Esophagus squamous epithelium (tissue), 5 donors: ENCODE results near the gene EPC1. TPM values are rescaled to one million over a fixed set of nuclear protein-coding genes. Genes with fewer than 3 reads are reported as not detected.
"Not testable (repeated sequence)": the region's sequence is repeated elsewhere in the genome, so short reads cannot be mapped to it uniquely, and the experiment has no call there.

Source experiments
- DNase-seq: peaks from one replicate; lab custom pipeline; 2025; lab: John Stamatoyannopoulos, UW
- H3K27ac ChIP-seq, 4 donors: fragments of 200-600 bp; sonication (generic); one replicate each; pipeline ENCODE4 v1.5.1; 2016 to 2019; ENCODE audit warnings: mild to moderate bottlenecking in 1 of 4
- H3K27me3 ChIP-seq, 4 donors: fragments of 200-600 bp; sonication (generic); 1 replicate in 3 of 4; 2 replicates in 1 of 4; pipeline versions ENCODE4 v1.5.1 to v1.6.0; 2017 to 2021; ENCODE audit warnings: antibody characterized with exemption in 1 of 4
- H3K36me3 ChIP-seq, 3 donors: fragments of 200-600 bp; sonication (generic); one replicate each; pipeline ENCODE4 v1.5.1; 2016 to 2019
- H3K4me1 ChIP-seq, 3 donors: fragments of 200-600 bp; sonication (generic); one replicate each; pipeline ENCODE4 v1.5.1; 2017 to 2019
- H3K4me3 ChIP-seq, 4 donors: fragments of 200-600 bp; sonication (generic); 1 replicate in 3 of 4; 2 replicates in 1 of 4; pipeline ENCODE4 v1.5.1; 2016 to 2019; ENCODE audit warnings: mild to moderate bottlenecking in 2 of 4, moderate library complexity in 1 of 4
- H3K9me3 ChIP-seq, 3 donors: fragments of 200-600 bp; sonication (generic); one replicate each; pipeline ENCODE4 v1.5.1; 2016 to 2019
- POLR2A ChIP-seq, 4 donors: fragments of 450-650 bp; IDR thresholded peaks; one replicate each; pipeline ENCODE4 v1.6.1; 2017; ENCODE audit warnings: antibody characterized with exemption in 4 of 4, mild to moderate bottlenecking in 4 of 4, moderate library complexity in 3 of 4
- WGBS, 2 donors: methylation state at CpG; one replicate each; pipeline ENCODE4 v1.1.5; 2018; 5-methylcytosine and 5-hydroxymethylcytosine counted together
- intact Hi-C: fragments of 100-400 bp; cut with DNase I; formaldehyde crosslinking; loops from one replicate; pipeline ENCODE4 v1.15.0; 2022
- total RNA-seq, 4 donors: library from RNA; depleted of rRNA; stranded (reverse); fragments of >200 nt; gene quantifications; one replicate each; pipeline ENCODE4 v1.1.0, GENCODE V29; 2016
- TF ChIP-seq, protein P1 (sequence below), 6 experiments: fragments of 450-650 bp in 4 of 6; fragments of 200-600 bp in 2 of 6; sonication (generic) in 2 of 6; IDR thresholded peaks; one replicate each; pipeline ENCODE4 v1.5.1; 2016 to 2019; ENCODE audit warnings: antibody characterized with exemption in 6 of 6, mild to moderate bottlenecking in 4 of 6, moderate library complexity in 4 of 6
- donor health status: DM: yes; HTN: yes; CAD: no.

The EPC1 gene
- total RNA-seq, 4 donors from 2014 or later, result 12.3 to 31.7 (median 21.7) TPM

DNA sequence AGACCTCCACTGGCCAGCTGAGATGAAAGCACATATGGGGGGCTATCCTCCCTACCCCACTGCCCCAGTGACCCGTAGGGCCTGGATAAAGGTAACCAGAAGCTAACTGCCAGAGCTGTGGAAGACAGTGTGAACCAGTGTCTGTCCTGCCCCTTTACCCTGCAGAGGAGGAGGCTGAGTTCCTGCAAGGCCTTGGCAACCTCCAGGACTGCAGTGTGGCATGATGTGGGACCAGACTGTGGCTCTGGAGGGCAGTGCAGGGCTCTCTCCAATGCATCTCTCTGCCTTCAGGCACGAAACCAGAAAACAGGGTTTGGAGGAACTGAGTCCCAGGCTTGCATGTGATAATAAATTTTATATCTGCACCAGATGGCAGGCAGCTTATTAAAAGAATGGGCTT lies 93.1 kb downstream of the EPC1 start:
- Histone ChIP-seq H3K9me3 (no peaks in the 10 kb centered on the region), H3K4me1 (peaks cover 0 to 17% (median 4%) of the 10 kb centered on the region in 3 donors), H3K4me3 (no peak overlapping the region), H3K27ac (no peak overlapping the region), H3K36me3 (no peaks in the 10 kb centered on the region), H3K27me3 (no peaks in the 10 kb centered on the region)
- no peak for DNase-seq
- 67 to 89% methylated on average over 1 of the region's 2 CpGs for WGBS, 2 donors
- intact Hi-C loops, result no loop called here
- TF ChIP-seq, protein P1, sequence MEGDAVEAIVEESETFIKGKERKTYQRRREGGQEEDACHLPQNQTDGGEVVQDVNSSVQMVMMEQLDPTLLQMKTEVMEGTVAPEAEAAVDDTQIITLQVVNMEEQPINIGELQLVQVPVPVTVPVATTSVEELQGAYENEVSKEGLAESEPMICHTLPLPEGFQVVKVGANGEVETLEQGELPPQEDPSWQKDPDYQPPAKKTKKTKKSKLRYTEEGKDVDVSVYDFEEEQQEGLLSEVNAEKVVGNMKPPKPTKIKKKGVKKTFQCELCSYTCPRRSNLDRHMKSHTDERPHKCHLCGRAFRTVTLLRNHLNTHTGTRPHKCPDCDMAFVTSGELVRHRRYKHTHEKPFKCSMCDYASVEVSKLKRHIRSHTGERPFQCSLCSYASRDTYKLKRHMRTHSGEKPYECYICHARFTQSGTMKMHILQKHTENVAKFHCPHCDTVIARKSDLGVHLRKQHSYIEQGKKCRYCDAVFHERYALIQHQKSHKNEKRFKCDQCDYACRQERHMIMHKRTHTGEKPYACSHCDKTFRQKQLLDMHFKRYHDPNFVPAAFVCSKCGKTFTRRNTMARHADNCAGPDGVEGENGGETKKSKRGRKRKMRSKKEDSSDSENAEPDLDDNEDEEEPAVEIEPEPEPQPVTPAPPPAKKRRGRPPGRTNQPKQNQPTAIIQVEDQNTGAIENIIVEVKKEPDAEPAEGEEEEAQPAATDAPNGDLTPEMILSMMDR (IDR thresholded peaks at IDR 0.05), result no peak
- TF ChIP-seq POLR2A (IDR thresholded peaks at IDR 0.05), result no peak

DNA sequence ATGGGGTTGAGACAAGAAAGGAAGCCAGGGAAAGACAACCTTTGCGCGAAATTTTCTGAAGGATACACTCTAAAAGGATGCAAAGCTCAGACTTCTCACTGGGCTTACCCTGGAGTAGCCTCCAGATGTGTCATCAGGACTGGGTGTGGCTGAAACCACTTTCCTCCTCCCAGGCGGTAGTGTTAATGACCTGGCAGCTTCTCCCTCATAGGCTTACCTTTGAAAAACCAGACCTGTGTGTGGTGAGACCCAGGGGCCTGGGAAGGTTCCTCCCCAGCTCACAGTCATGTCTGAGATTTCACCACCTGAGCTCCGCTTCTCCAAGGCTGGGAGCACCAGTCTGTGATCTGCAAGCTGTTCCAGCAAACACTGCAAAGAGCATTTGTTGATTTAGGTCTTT lies 93.7 kb downstream of the EPC1 start:
- no peaks in the 10 kb centered on the region for H3K27me3 ChIP-seq
- no peak for DNase-seq
- peaks cover 0 to 17% (median 4%) of the 10 kb centered on the region in 3 donors for H3K4me1 ChIP-seq
- TF ChIP-seq, protein P1 (IDR thresholded peaks at IDR 0.05), result no peak
- TF ChIP-seq POLR2A (IDR thresholded peaks at IDR 0.05), result no peak
- H3K27ac ChIP-seq, result no peak overlapping the region
- no peaks in the 10 kb centered on the region for H3K9me3 ChIP-seq
- intact Hi-C loops, result no loop called here
- 57 to 100% methylated on average over 2 to 4 of the region's 4 CpGs for WGBS, 2 donors
- no peaks in the 10 kb centered on the region for H3K36me3 ChIP-seq
- H3K4me3 ChIP-seq, result no peak overlapping the region

DNA sequence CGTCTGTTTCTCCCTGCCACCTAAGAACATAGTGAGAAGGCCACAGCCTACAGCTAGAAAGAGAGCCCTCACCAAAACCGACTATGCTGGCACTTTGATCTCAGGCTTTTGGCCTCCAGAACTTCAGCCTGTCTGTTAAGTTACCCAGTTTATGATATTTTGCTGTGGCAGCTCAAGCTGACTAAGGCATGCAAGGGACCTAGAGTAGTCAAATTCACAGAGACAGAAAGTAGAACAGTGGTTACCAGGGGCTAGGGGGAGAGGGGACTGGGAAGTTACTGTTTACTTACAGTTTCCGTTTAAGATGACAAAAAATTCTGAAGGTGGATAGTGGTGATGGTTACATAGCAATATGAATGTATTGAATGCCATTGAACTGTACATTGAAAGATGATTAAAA lies 96.5 kb downstream of the EPC1 start:
- intact Hi-C loops, H3K27me3 ChIP-seq, H3K9me3 ChIP-seq, H3K4me3 ChIP-seq, H3K36me3 ChIP-seq, H3K27ac ChIP-seq, DNase-seq: not testable (repeated sequence)
- WGBS, 2 donors, result 59 to 64% methylated on average over 3 of the region's 3 CpGs
- peaks cover 0 to 11% (median 4%) of the 10 kb centered on the region in 3 donors for H3K4me1 ChIP-seq

DNA sequence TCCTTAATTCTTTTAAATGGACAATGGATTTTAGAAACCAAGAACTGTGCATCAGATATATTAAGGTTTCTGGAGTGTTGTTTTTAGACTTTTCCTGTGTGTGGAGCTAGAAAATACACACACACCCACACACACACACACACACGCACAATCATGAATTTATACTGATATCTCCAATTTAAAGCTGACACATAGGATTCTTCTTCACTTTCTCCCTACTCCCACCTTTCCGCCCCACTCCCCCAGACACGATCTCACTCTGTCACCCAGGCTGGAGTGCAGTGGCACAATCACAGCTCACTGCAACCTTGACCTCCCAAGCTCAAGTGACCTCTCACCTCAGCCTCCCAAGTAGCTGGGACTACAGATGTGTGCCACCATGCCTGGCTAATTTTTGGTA lies 100.3 kb downstream of the EPC1 start:
- intact Hi-C loops, result no loop called here
- 86 to 92% methylated on average over 3 of the region's 3 CpGs for WGBS, 2 donors

DNA sequence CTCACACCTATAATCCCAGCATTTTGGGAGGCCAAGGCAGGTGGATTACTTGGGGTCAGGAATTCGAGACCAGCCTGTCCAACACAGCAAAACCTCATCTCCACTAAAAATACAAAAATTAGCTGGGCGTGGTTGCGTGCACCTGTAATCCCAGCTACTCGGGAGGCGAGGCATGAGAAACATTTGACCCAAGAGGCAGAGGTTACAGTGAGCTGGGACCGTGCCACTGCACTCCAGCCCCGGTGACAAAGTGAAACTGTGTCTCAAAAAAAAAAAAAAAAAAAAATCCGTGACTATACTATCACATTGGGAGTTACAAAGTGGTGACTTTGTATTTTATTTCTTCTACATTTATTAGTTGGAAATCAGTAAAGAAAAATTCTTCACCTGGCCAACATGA lies 101.2 kb downstream of the EPC1 start:
- 53 to 73% methylated on average over 7 to 8 of the region's 8 CpGs for WGBS, 2 donors
- TF ChIP-seq, protein P1 (IDR thresholded peaks at IDR 0.05), result no peak
- no peak overlapping the region for H3K4me3 ChIP-seq
- no peak overlapping the region for H3K27ac ChIP-seq
- H3K4me1 ChIP-seq, result no peaks in the 10 kb centered on the region
- no peaks in the 10 kb centered on the region for H3K36me3 ChIP-seq
- intact Hi-C loops, result no loop called here
- H3K9me3 ChIP-seq, result no peaks in the 10 kb centered on the region
- no peaks in the 10 kb centered on the region for H3K27me3 ChIP-seq
- DNase-seq, result no peak

More for the DNA sequence above, 100.3 kb downstream of the EPC1 start:
- H3K27ac ChIP-seq, result no peak overlapping the region
- H3K27me3 ChIP-seq, result no peaks in the 10 kb centered on the region
- no peak for TF ChIP-seq POLR2A (IDR thresholded peaks at IDR 0.05)
- TF ChIP-seq, protein P1 (IDR thresholded peaks at IDR 0.05), result no peak
- DNase-seq, result no peak
- no peaks in the 10 kb centered on the region for H3K4me1 ChIP-seq
- H3K4me3 ChIP-seq, result no peak overlapping the region
- H3K9me3 ChIP-seq, result no peaks in the 10 kb centered on the region
- no peaks in the 10 kb centered on the region for H3K36me3 ChIP-seq
